Fibroblast of skin of scalp (primary cell): ENCODE measurements around the gene ZNF296.
A peak's percentile ranks its signal among the peaks of the same experiment; 100 is the strongest.

Experiments
- DNase-seq: peaks from one replicate; pipeline ENCODE4 v3.0.0-alpha.2; 2013

The ZNF296 gene

GRCh38 chr19:45103156-45103507 is 26.9 kb upstream of the ZNF296 start:
- no peak for DNase-seq

GRCh38 chr19:45102481-45102880 is 26.2 kb upstream of the ZNF296 start:
- no peak for DNase-seq

GRCh38 chr19:45101806-45102205 is 25.5 kb upstream of the ZNF296 start:
- DNase-seq, result no peak

GRCh38 chr19:45100846-45101252 is 24.6 kb upstream of the ZNF296 start:
- DNase-seq, result no peak

- DNase-seq, result no peak
Measured at GRCh38 chr19:45100201-45100600, 23.9 kb upstream of the ZNF296 start.

GRCh38 chr19:45099467-45100191 is 23.4 kb upstream of the ZNF296 start:
- no peak for DNase-seq

GRCh38 chr19:45098521-45099466 is 22.5 kb upstream of the ZNF296 start:
- no peak for DNase-seq

GRCh38 chr19:45097776-45098520 is 21.7 kb upstream of the ZNF296 start:
- peak; percentile 89 for DNase-seq

- DNase-seq, result no peak
Measured at GRCh38 chr19:45097450-45097775, 21.1 kb upstream of the ZNF296 start.

- no peak for DNase-seq
Measured at GRCh38 chr19:45096700-45097099, 20.4 kb upstream of the ZNF296 start.

- DNase-seq, result no peak
Measured at GRCh38 chr19:45095496-45096413, 19.5 kb upstream of the ZNF296 start.

- no peak for DNase-seq
Measured at GRCh38 chr19:45094707-45095106, 18.4 kb upstream of the ZNF296 start.

- no peak for DNase-seq
Measured at GRCh38 chr19:45094137-45094536, 17.9 kb upstream of the ZNF296 start.

- peak; percentile 98 for DNase-seq
Measured at GRCh38 chr19:45092747-45093678, 16.7 kb upstream of the ZNF296 start, which contains the start of gene PPP1R37. TSS of gene PPP1R37 (plus strand) at chr19:45093179. CDS start at chr19:45093326, 147 bp downstream.

- peak; percentile 99 for DNase-seq
Measured at GRCh38 chr19:45091031-45091923, 15.0 kb upstream of the ZNF296 start.

- DNase-seq, result no peak
Measured at GRCh38 chr19:45090606-45091005, 14.3 kb upstream of the ZNF296 start.

- DNase-seq, result no peak
Measured at GRCh38 chr19:45090034-45090433, 13.8 kb upstream of the ZNF296 start.

GRCh38 chr19:45087531-45087930 is 11.3 kb upstream of the ZNF296 start:
- DNase-seq, result no peak

GRCh38 chr19:45086480-45086879 is 10.2 kb upstream of the ZNF296 start:
- DNase-seq, result no peak

- no peak for DNase-seq
Measured at GRCh38 chr19:45082170-45082569, 5.9 kb upstream of the ZNF296 start.
